Endothelial cell of umbilical vein (primary cell): ENCODE results near the gene IVD. TPM values are rescaled to one million over a fixed set of nuclear protein-coding genes. Genes with fewer than 3 reads are reported as not detected.

Experiments used
- BruUV-seq: library from RNA; stranded (reverse); fragments of 400-500 nt; replicated peaks from 2 replicates; lab custom pipeline; 2021; lab: Mats Ljungman, UMichigan
- CTCF ChIA-PET: fragments of 300-600, 350-600 bp; sonication (Branson Sonifier 250); formaldehyde crosslinking; loops from one replicate; lab custom pipeline; 2021; ENCODE audit warnings: antibody characterized with exemption, inconsistent platforms; lab: Charles Lee
- POLR2A ChIA-PET: fragments of 300-600, 350-600 bp; sonication (Branson Sonifier 250); formaldehyde crosslinking; loops from one replicate; lab custom pipeline; 2021; ENCODE audit warnings: antibody characterized with exemption, inconsistent platforms; lab: Charles Lee
- DNase-seq: peaks from one replicate; pipeline ENCODE4 v3.0.0-alpha.2; 2011; ENCODE audit warnings: low read depth, low spot score
- FAIRE-seq: peaks from 2 replicates; lab custom pipeline; 2011; peaks lifted over from hg19 to GRCh38; lab: Jason Lieb, UNC
- H2AFZ ChIP-seq: 2 replicates; pipeline ENCODE4 v1.6.0; 2012; ENCODE audit warnings: low read depth, low read length, control low read depth, inconsistent platforms
- H3K27ac ChIP-seq: 2 replicates; pipeline ENCODE4 v1.5.1; 2011; ENCODE audit warnings: low read depth, mild to moderate bottlenecking, control low read depth, low read length, moderate library complexity; ENCODE audit not compliant: insufficient read depth
- H3K27me3 ChIP-seq, 2 experiments: 2 replicates each; pipeline versions ENCODE4 v1.6.0 to v1.6.1; 2011; ENCODE audit warnings: low read length in 2 of 2, mixed read lengths in 1 of 2; ENCODE audit not compliant: control insufficient read depth in 2 of 2, insufficient read depth in 2 of 2
- H3K36me3 ChIP-seq, 2 experiments: 2 replicates in 1 of 2; 3 replicates in 1 of 2; pipeline ENCODE4 v1.5.1; 2011; ENCODE audit warnings: low read length in 2 of 2, mild to moderate bottlenecking in 1 of 2, moderate library complexity in 1 of 2; ENCODE audit not compliant: control insufficient read depth in 2 of 2, insufficient read depth in 2 of 2; ENCODE audit errors: extremely low read depth in 1 of 2
- H3K4me1 ChIP-seq: 3 replicates; pipeline ENCODE4 v1.5.1; 2011; ENCODE audit warnings: mild to moderate bottlenecking, low read length; ENCODE audit not compliant: control insufficient read depth, insufficient read depth; ENCODE audit errors: extremely low read depth
- H3K4me2 ChIP-seq: 2 replicates; pipeline ENCODE4 v1.6.1; 2011; ENCODE audit warnings: low read length, control low read depth, mixed read lengths; ENCODE audit not compliant: insufficient read depth
- H3K4me3 ChIP-seq, 3 experiments: fragments of 200-600 bp in 1 of 3; sonication (generic), shearing (Covaris generic) in 1 of 3; replicated peaks in 1 of 3; 2 replicates each; pipeline ENCODE4 v1.5.1; 2011 to 2016; ENCODE audit warnings: control low read depth in 3 of 3, low read length in 3 of 3, mild to moderate bottlenecking in 2 of 3, inconsistent platforms in 1 of 3, low read depth in 1 of 3, moderate library complexity in 1 of 3; ENCODE audit not compliant: insufficient read depth in 1 of 3
- H3K79me2 ChIP-seq: 2 replicates; pipeline ENCODE4 v1.6.0; 2012; ENCODE audit warnings: low read length, inconsistent platforms; ENCODE audit not compliant: control insufficient read depth, insufficient read depth
- H3K9ac ChIP-seq: replicated peaks from 2 replicates; pipeline ENCODE3; 2011; ENCODE audit warnings: low read length, control low read depth; ENCODE audit not compliant: insufficient read depth; ENCODE audit errors: extremely low read depth
- H3K9me1 ChIP-seq: replicated peaks from 3 replicates; pipeline ENCODE4 v1.6.0; 2011; ENCODE audit warnings: mild to moderate bottlenecking, low read length; ENCODE audit not compliant: control insufficient read depth, insufficient read depth; ENCODE audit errors: extremely low read depth
- H3K9me3 ChIP-seq: replicated peaks from 2 replicates; pipeline ENCODE4 v1.5.1; 2012; ENCODE audit warnings: low read length, inconsistent platforms; ENCODE audit not compliant: control insufficient read depth, insufficient read depth
- H4K20me1 ChIP-seq: replicated peaks from 2 replicates; pipeline ENCODE3; 2011; ENCODE audit warnings: mild to moderate bottlenecking, low read length; ENCODE audit not compliant: control insufficient read depth, insufficient read depth; ENCODE audit errors: extremely low read depth
- FOS ChIP-seq: IDR thresholded peaks from 2 replicates; pipeline ENCODE4 v1.6.1; 2011; ENCODE audit warnings: mild to moderate bottlenecking, low read length, moderate library complexity, borderline replicate concordance; ENCODE audit not compliant: insufficient read depth
- GATA2 ChIP-seq: IDR thresholded peaks from 2 replicates; pipeline ENCODE4 v1.7.0; 2011; ENCODE audit warnings: low read depth, mild to moderate bottlenecking, moderate library complexity, mixed read lengths, low read length; ENCODE audit not compliant: insufficient read length, insufficient read depth
- POLR2A ChIP-seq: IDR thresholded peaks from 2 replicates; pipeline ENCODE4 v1.6.1; 2012; ENCODE audit warnings: low read depth, mild to moderate bottlenecking, control low read depth, low read length
- POLR2AphosphoS5 ChIP-seq: IDR thresholded peaks from 2 replicates; pipeline ENCODE4 v1.6.1; 2012; ENCODE audit warnings: low read depth, mild to moderate bottlenecking, control low read depth, low read length, moderate library complexity; ENCODE audit not compliant: insufficient read depth
- dilution Hi-C: fragments of 300-500 bp; cut with MboI; formaldehyde crosslinking; loops from one replicate; pipeline ENCODE4 v1.15.0; 2019; ENCODE audit warnings: low sequenced_read_pairs; ENCODE audit not compliant: extremely low pct_ligation_motif_present
- intact Hi-C: fragments of 100-400 bp; cut with micrococcal nuclease; formaldehyde crosslinking; loops from one replicate; pipeline ENCODE4 v1.10.0; 2022
- polyA plus RNA-seq, 4 experiments: library from polyadenylated mRNA; depleted of rRNA in 3 of 4; stranded (reverse) in 3 of 4; unstranded in 1 of 4; fragments of >200 nt; gene quantifications; 2 replicates each; pipeline versions ENCODE4 v1.2.1 to v1.2.3, GENCODE V29; 2011 to 2012; ENCODE audit warnings: missing spikeins in 1 of 4
- total RNA-seq: library from RNA; stranded (reverse); gene quantifications from 2 replicates; pipeline ENCODE4 v1.2.3, GENCODE V29; 2021

Gene IVD
- total and polyA plus RNA-seq, 2 donors (not counting 3 experiments of a cell fraction or from before 2014, with no cell fraction given) = 34.1 to 62.5 TPM

DNA sequence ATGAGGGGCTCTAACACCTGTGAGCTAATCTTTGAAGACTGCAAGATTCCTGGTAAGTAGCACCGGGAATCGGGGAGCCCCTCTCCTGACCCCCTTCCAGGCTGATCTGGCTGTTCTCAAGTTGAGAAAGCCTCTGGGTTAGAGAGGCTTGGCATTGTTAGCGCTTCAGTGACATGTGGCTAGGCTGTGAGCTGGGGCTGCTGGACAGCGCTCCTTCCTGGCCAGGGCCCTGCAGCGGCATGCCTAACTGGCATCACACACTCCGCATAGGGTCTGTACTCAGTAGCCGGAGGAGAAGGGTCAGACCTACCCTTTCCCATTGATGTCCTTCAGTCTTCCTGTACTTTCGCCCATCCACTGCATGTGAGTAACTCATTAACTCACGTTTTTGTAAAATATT lies 7.4 kb downstream of the IVD start:
- intact Hi-C loops = no loop called here
- CTCF ChIA-PET = interaction anchor here (0.6 kb wide), 1 partner anchor 91 kb away, joined by 3 read pairs; no protein-coding TSS in a partner anchor
- H2AFZ ChIP-seq = no peak overlapping the region
- no peaks in the 10 kb centered on the region for H3K4me1 ChIP-seq
- H3K27ac ChIP-seq = no peak overlapping the region
- dilution Hi-C loops = no loop called here
- no peaks in the 10 kb centered on the region for H3K27me3 ChIP-seq
- H3K4me2 ChIP-seq = no peak overlapping the region
- no peaks in the 10 kb centered on the region for H4K20me1 ChIP-seq
- peaks cover 23 to 53% of the 10 kb centered on the region in 2 experiments for H3K36me3 ChIP-seq
- DNase-seq (no peak), FAIRE-seq (no peak)
- TF ChIP-seq POLR2AphosphoS5 = no peak
- no peak for TF ChIP-seq FOS
- TF ChIP-seq POLR2A = no peak
- no peaks in the 10 kb centered on the region for H3K9me1 ChIP-seq
- no TSS peak for BruUV-seq
- no peaks in the 10 kb centered on the region for H3K79me2 ChIP-seq
- POLR2A ChIA-PET = no interaction called here
- no peak overlapping the region for H3K9ac ChIP-seq
- no peaks in the 10 kb centered on the region for H3K9me3 ChIP-seq
- no peak overlapping the region for H3K4me3 ChIP-seq

GRCh38 chr15:40414816-40415215 lies 9.2 kb downstream of the IVD start:
- no peaks in the 10 kb centered on the region for H3K27me3 ChIP-seq
- H3K79me2 ChIP-seq = no peaks in the 10 kb centered on the region
- H3K4me1 ChIP-seq = no peaks in the 10 kb centered on the region
- no TSS peak for BruUV-seq
- H3K9ac ChIP-seq = no peak overlapping the region
- intact Hi-C loops (no loop called here), dilution Hi-C loops (no loop called here)
- H4K20me1 ChIP-seq = no peaks in the 10 kb centered on the region
- H3K9me1 ChIP-seq = no peaks in the 10 kb centered on the region
- TF ChIP-seq POLR2A = no peak
- no peak for TF ChIP-seq GATA2
- no peak overlapping the region for H3K4me3 ChIP-seq
- H3K9me3 ChIP-seq = no peaks in the 10 kb centered on the region
- no peak overlapping the region for H3K27ac ChIP-seq
- no peak overlapping the region for H2AFZ ChIP-seq
- no peak overlapping the region for H3K4me2 ChIP-seq
- ChIA-PET CTCF (interaction anchor here (1.0 to 1.7 kb wide), 5 partner anchors 9 to 136 kb away, joined by 3 to 7 read pairs (median 4); partner anchors contain the start of gene IVD), POLR2A (no interaction called here)
- DNase-seq (no peak), FAIRE-seq (no peak)
- H3K36me3 ChIP-seq = peaks cover 21 to 50% of the 10 kb centered on the region in 2 experiments
